Measurements from ENCODE around the gene SRBD1.

The SRBD1 gene, protein sequence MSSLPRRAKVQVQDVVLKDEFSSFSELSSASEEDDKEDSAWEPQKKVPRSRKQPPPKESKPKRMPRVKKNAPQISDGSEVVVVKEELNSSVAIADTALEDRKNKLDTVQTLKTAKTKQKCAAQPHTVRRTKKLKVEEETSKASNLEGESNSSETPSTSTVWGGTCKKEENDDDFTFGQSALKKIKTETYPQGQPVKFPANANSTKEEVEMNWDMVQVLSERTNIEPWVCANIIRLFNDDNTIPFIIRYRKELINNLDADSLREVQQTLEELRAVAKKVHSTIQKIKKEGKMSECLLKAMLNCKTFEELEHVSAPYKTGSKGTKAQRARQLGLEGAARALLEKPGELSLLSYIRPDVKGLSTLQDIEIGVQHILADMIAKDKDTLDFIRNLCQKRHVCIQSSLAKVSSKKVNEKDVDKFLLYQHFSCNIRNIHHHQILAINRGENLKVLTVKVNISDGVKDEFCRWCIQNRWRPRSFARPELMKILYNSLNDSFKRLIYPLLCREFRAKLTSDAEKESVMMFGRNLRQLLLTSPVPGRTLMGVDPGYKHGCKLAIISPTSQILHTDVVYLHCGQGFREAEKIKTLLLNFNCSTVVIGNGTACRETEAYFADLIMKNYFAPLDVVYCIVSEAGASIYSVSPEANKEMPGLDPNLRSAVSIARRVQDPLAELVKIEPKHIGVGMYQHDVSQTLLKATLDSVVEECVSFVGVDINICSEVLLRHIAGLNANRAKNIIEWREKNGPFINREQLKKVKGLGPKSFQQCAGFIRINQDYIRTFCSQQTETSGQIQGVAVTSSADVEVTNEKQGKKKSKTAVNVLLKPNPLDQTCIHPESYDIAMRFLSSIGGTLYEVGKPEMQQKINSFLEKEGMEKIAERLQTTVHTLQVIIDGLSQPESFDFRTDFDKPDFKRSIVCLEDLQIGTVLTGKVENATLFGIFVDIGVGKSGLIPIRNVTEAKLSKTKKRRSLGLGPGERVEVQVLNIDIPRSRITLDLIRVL

DNA sequence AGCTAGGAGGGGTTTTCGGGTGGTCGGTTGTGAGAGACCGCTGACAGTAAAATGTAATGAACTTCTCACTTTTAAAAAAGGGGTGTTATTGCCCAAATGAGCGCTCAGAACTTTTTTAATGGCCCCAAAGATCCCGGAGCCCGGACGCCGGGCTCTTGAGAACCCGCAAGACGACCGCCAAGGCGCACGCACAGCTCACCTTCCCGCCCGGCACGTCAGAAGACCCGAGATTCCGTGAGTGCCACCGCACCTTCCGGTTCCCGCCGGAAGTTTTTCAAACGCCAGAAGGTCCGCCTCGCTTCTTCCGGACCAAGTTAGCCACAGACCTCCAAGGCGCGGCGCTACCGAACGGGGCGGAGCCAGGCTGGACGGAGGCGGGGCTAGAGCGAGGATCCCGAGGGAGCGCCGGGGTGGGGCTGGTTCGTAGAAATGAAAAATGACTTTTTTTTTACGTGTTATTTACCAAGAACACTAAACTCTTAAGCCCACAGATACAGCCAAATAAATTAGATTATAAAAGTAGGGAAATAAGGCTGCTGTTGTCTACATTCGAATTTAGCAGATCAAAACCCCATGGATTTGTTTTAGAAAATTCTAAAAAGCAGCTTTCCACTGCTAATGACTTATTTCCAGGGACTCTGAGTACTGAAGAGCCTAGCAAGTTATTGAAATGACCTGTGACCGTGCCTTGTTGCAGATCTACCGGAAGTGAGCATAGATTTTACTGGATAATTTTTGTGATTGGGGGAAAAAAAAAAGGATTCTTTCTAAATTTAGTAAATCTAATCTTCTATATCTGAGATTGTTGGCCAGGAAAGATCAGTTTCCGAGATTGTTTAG lies at the start of gene SRBD1:
Gene SRBD1 (minus strand): TSS at position 248 of the 840 bp plus-strand sequence. CDS start 5,826 bp downstream, outside the sequence.
- peak; percentile 88 for DNase-seq

- no peak for DNase-seq
Measured at GRCh38 chr2:45654250-45654649, 43.2 kb upstream of the SRBD1 start.

GRCh38 chr2:45653122-45653913 lies 42.3 kb upstream of the SRBD1 start:
- DNase-seq = no peak

DNA sequence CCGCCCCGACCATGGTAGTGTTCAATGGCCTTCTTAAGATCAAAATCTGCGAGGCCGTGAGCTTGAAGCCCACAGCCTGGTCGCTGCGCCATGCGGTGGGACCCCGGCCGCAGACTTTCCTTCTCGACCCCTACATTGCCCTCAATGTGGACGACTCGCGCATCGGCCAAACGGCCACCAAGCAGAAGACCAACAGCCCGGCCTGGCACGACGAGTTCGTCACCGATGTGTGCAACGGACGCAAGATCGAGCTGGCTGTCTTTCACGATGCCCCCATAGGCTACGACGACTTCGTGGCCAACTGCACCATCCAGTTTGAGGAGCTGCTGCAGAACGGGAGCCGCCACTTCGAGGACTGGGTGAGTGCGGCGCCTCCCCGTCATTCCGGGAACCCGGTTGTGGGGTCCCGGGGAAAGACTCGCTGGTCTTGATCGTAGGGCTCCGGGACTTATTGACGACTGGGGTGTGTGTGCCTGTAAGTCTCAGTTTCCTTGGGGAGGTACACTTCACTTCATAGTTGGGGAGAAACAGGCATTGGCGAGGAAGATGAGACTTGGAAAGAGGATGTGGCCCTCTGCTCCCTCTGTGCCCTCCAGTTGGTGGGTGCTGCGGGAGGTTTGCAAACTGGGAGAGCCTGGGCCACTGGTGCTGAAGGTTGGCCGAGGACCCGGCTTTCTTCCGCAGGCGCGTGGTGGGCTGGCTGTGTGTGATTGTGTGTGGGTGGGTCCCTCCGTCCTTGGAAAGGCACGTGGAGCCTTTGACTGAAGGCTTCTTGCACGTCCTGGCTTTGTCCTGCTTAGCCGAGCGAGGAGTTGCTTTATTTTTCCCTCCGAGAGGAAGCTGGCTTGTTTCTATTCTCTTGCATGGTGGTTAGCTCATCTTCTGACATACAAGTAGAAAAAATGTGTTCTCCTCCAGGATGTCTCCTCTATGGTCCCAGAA lies 41.3 kb upstream of the SRBD1 start:
- DNase-seq = peak; percentile 20

DNA sequence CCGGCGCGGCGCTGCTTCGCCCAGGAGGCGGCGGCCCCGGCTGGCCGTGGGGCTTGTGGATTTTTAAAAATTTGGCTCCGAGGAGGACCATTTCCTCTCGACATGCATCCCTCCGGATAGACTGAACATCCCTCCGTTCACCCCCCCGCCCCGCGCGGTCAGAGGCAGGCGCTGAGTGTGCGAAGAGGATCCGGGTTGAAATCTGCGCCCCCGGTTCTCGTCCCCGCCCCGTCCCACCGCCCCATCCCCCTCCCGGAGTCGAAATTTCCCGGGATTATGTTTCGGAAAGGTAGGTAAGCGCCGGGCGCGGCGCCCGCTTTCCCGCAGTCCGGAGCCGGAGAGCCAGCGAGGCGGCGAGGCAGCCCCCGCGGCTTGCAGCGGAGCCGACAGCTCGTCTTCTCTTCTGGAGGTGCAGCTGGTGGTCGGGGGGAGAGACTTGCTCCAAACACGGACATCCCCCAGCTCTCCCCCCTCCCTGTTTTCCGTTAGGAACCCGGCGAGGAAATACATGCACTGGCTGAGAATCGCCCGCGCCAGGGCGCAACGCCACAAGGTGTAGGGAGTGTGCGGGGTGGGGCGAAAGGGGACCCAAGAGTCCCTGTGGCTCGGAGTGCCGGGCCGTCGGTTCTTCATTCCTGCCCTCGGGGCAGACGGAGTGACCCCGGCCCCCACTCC lies 40.5 kb upstream of the SRBD1 start, which contains the start of gene PRKCE:
Gene PRKCE (plus strand): TSS at position 261 of the 675 bp plus-strand sequence.
- DNase-seq = peak; percentile 14

- peak; percentile 97 for DNase-seq
Measured at GRCh38 chr2:45650851-45651414, 39.9 kb upstream of the SRBD1 start.

DNA sequence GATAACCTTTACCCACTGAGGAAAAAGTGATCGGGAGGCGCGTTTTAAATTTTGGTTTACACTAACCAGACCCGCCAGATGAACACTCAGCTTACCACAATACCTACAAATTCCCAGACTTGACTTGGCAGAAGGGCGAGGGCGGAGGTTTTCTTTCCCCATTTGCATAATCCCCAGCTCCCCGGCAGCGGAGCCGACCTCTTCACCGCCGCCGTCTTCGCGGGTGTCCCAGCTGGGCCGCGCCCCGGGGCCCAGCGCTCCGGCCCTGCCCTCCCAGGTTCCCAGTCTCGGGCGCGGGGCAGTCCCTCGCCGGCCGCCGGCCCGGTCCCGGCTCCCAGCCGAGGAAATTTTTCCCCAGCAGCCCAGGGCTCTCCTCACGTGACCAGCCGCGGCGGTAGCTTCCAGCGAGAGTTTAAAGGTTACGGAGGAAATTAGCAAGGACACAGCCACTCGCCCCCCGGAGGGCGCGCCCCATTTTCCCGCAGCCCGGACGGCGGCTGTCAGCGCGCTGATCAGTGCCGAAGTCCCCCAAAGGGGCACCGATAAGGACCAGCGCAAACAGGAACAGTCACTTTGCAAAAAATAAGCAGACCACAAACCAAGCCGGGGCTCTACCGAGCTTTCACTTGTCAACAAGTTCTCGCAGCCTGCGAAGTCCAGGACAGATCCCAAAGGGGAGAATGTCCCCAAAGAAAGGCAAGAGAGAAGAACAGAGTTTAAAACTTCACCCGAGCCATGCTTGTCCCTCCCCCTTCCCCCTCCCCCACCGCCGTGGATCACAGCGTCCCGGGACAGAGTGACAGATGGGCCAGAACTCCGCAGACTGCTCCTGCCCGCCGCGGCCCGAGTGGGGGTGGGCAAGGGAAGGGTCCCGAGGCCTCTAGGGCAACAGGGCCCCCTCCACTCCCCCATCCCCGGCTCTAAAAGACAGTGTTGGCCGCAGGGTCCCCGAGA lies 39.1 kb upstream of the SRBD1 start:
- peak; percentile 55 for DNase-seq

- no peak for DNase-seq
Measured at GRCh38 chr2:45649462-45649857, 38.4 kb upstream of the SRBD1 start.

- no peak for DNase-seq
Measured at GRCh38 chr2:45648636-45649035, 37.6 kb upstream of the SRBD1 start.

GRCh38 chr2:45647986-45648520 lies 37.0 kb upstream of the SRBD1 start:
- DNase-seq = no peak

DNA sequence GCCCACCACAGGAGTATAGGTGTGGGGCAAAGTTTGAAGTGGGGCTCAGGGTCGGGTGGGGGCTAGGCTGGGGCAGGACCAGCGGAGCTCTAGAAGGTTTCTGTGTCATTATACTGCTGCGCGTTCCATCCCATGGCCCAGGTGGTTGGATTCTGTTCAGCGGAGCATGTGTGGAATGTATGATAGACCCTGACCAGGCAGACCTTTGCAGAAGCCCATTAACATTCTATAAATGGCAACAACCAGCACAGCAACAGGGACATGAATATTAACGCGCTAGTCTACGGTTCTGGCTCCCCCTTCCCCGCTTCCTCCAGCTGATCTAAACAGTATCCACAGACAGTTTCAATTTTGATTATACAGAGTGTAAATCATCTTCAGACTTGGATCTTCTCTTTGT lies 36.3 kb upstream of the SRBD1 start:
- DNase-seq = no peak

DNA sequence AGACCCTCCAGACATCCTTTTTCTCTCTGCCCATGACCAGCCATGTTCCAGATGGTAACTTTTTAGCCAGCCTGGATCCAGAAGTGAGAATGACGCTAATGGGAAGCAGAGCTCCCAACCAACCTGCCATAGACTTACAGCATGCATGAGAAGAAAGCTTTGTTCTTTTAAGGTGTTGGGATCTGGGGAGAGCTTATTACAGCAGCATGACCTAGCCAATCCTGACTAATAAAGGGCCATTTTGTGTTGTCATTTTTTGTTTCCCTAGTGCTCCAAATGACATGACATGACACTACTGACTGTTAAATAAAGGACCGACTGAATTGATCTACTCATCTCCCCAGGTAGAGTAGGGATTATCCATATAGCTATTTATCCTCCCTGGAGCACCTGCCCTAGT lies 35.2 kb upstream of the SRBD1 start:
- DNase-seq = no peak

GRCh38 chr2:45643543-45644542 lies 32.8 kb upstream of the SRBD1 start:
- DNase-seq = peak; percentile 75

GRCh38 chr2:45643095-45643494 lies 32.0 kb upstream of the SRBD1 start:
- no peak for DNase-seq

DNA sequence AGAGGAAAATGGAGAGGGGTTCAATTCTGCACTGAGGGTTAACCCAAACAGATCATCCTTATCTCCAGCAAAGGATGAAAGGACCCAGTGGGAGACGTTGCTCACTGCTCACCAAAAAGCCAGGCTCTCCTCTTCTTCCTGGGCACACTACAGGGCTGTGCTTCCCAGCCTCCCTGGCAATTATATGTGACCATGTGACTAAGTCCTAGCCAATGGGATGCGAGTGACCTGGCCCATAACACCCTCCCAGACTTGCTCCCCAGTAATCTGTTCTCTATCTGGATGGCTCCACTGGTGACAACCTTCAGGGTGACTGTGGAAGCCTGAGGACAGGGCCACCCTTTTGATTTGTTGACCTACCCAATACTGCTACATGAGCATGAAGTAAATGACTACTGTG lies 29.5 kb upstream of the SRBD1 start:
- DNase-seq = no peak

DNA sequence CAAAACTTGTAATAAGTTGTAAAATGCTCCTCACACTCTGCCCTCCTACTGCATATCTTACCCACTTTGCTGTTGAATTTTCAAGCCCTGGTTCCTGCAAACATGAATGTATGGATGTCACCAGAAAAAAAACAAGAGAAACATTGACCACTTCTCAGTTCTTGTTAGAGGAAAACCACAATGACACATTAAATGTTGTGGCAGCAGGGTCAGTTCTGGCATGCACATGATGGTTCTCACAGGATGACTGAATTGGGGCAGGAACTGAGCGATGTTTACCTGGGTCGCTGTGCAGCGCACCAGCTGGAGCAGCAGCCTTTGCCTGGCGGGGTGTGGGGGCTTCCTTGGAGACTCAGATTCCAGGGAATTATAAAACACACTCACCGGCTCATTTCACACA lies 26.4 kb upstream of the SRBD1 start:
- DNase-seq = no peak

GRCh38 chr2:45636008-45636407 lies 24.9 kb upstream of the SRBD1 start:
- no peak for DNase-seq

Measured in CD4-positive, alpha-beta T cell treated with Interleukin-10 for 1 hour (primary cell).